H4 (cell line): Measurements from ENCODE around the gene PHF21A. TPM values are rescaled to one million over a fixed set of nuclear protein-coding genes. Genes with fewer than 3 reads are reported as not detected.
"Not testable (repeated sequence)": the region's sequence is repeated elsewhere in the genome, so short reads cannot be mapped to it uniquely, and the experiment has no call there.

Source experiments
- DNase-seq: peaks from one replicate; pipeline ENCODE4 v3.0.0-alpha.2; 2015; ENCODE audit warnings: low spot score
- total RNA-seq: library from RNA; depleted of rRNA; stranded (reverse); fragments of >200 nt; shearing (Covaris generic); gene quantifications from 2 replicates; pipeline ENCODE4 v1.2.3, GENCODE V29; 2014

The PHF21A gene
- total RNA-seq, 1 experiment from 2014 or later: 8.0 TPM

DNA sequence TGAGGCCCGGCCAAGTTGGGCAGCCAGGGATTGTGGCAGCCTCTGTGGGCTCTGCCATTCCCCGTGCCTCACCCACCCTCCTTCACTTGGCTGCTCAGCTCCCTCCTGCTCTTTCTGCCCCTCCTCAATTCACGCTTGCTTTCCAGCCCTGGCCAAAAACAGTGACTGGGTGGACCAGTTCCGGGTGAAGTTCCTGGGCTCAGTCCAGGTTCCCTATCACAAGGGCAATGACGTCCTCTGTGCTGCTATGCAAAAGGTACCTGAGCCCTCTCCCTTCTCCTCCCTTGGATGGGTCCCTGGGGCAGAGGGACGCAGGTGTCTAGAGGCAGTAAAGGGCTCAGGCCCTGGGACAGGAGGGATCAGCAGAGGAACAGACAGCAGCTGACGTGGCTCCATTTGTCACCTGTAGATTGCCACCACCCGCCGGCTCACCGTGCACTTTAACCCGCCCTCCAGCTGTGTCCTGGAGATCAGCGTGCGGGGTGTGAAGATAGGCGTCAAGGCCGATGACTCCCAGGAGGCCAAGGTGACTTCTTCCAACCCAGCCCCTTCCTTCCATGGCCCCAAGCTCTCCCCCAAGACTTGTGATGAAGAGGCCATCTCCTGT lies 216.8 kb downstream of the PHF21A start:
- no peak for DNase-seq

DNA sequence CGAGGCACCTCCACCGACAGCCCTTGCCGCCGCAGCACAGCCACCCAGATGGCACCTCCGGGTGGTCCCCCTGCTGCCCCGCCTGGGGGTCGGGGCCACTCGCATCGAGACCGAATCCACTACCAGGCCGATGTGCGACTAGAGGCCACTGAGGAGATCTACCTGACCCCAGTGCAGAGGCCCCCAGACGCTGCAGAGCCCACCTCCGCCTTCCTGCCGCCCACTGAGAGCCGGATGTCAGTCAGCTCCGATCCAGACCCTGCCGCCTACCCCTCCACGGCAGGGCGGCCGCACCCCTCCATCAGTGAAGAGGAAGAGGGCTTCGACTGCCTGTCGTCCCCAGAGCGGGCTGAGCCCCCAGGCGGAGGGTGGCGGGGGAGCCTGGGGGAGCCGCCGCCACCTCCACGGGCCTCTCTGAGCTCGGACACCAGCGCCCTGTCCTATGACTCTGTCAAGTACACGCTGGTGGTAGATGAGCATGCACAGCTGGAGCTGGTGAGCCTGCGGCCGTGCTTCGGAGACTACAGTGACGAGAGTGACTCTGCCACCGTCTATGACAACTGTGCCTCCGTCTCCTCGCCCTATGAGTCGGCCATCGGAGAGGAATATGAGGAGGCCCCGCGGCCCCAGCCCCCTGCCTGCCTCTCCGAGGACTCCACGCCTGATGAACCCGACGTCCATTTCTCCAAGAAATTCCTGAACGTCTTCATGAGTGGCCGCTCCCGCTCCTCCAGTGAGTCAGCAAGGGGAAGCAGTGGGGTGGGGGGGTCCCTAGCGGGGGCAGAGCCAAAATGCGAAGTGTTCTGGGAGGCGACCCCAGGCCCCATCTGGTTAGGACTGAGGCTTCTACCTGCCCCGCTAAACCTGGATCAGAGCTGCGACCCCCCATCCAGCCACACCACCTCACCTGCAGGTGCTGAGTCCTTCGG lies 218.5 kb downstream of the PHF21A start:
- DNase-seq: no peak

DNA sequence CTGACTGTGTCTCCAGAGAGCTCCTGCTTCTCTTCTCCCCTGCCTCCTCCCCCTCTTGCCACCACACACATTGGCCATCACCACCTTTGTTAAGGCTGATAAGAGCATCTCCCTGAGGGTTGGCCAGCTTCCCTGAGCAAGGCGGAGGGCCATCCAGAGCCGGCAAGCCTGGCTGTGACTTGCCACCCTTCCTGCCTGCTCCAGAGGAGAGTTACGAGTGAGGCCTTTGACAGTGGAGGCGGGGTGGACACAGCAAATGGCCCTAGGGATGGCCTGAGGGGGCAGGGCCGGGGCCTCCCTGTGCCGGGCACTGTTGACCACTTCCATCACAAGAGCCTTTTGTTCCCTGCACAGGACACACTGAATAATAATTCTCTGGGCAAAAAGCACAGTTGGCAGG lies 219.6 kb downstream of the PHF21A start:
- no peak for DNase-seq

DNA sequence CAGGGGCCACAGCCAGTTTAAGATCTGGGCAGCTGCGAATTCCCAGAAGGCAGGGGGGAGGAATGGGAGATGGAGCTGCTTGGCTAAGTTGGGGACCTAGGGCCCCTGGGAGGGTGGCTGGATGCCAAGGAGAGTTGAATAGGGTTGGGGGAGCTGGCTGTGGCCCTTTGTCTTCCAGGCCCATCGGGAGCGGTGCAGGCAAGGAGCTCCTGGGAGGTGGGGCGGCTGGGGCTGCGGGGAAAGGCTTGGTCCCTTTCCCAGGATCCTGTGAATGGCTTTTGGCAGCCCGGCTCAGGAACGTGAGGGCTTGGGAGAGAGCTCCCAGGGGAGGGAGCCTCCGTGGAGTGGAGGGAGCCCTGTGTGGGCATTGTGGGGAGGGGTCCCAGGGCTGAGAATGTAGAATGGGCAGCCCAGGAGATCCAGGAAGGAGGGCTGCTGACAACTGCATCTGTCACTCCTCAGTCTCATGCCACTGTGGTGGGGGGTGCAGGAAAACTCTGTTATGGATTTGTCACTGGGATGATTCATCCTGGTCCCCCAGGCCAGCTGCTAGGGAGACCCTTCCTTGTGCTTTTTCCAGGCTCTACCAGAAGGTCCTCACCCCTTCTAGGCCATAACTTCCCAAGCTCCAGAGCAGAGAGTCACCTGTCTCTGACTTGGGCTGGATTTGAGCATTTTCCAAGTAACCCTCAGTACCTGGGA lies 220.2 kb downstream of the PHF21A start:
- no peak for DNase-seq

DNA sequence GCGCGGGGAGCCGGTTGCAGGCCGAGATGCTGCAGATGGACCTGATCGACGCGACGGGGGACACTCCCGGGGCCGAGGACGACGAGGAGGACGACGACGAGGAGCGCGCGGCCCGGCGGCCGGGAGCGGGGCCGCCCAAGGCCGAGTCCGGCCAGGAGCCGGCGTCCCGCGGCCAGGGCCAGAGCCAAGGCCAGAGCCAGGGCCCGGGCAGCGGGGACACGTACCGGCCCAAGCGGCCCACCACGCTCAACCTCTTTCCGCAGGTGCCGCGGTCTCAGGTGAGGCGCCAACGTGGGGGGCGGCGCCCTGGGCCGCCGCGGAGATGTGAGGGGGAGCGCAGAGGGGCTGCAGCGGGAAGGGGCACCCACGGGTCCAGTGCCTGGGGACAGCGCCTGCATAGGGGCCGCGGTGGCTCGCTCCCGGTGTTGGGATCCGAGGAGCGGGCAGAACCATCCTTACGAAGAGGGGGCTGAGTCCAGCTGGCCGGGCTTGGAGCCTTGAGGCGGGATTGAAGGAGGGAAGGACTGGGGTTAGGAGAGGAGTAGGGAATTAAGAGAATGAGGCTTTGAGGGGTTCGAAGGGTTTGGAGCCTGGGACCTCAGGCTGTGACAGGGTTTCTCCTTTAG lies 221.0 kb downstream of the PHF21A start:
- not testable (repeated sequence) for DNase-seq

DNA sequence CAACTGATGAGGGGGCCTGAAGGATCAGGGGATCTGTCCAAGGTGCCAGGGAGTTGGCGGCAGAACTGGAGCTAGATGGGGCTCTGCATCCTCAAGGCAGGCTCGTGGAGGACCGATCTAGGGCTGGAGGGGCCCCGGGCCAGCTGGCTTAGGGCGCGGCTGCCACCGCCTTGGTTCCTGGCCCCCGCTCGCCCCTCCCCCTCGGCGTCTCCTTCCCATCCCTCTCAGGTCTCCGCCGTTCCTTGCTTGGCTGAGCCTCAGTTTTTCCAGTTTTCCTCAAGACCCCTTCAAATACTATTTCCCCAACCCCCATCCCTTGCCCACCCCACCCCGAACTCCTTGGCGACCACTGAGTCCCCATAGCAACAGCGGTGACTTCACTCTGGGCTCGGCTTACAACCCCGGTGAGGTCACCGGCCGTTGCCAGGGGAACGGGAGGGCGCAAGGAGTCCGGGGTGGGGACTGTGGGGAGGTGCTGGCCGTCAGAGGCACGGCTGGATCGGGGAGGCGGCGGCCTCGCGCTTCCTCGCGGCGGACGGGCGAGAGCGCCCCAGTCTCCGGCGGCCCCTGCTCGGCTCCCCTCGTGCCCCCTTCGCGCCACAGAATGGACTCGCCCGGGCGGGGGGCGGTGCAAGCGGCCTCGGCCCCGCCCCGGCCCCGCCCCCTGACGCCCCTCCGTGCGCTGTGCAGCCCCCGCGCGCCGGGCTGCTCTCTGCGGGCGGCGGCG lies 221.6 kb downstream of the PHF21A start:
- DNase-seq: peak; percentile 92

DNA sequence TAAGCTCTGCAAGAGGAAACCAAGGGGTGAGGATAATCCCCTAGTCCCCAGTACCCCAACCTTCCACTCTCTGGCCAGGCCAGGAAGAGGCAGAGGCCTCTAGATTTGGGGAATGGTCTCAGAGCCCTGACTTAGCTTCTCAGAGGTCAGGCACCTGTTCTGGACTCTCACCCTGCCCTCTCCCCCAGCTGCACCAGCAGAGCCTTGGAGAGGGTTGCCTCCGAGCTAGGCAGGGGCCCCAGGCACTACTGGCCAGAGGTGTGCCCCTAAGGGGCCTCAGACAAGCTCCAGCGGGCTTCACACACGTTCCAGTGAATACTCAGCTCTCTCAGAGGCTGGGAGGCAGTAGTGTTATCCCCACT lies 222.2 kb downstream of the PHF21A start:
- DNase-seq: no peak

DNA sequence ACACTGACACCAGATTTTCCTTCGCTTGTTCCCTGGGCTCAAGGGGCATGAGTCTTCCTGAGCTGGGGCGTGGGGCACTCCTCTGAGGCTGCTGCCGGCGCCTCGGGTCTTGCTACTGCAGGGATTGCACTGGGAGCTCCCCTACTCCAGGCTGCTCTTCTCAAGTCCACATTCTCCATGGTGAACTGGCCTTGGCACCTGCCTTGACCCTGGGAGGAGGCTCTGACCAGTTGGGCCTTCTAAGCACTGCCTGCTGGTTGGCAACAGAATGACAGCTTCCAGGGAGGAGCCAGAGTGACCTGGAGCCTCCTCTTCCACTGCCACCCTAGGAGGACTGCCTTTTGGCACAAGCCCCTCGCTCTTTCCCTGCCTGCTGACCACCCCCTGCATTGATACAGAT lies 223.7 kb downstream of the PHF21A start:
- no peak for DNase-seq

DNA sequence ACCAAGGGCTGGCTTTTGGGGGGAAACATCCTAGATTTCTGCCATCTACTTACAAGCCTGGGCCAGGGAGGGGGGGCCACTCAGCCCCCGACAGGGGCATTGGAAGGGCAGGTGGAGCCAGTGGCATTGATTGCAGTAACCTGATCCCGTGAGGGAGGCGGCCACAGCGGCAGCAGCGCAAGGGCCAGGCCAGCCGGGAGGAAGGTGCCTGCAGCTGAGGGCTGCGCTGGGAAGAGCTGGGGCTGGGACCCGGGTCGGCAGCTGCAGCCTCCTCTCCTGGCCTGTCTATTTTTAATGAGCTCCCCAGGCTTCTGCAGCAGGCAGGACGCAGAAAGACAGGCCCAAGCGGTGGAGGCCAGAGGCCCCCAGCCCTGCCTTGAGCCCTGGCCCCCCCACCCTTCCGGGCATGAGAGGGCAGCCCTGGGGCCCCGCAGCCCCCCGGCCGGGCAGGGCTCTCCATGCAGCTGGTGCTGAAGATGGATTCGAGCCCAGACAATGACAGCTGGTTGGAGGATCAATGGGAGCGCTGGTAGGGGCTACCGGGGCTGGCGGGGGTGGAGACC lies 224.8 kb downstream of the PHF21A start:
- DNase-seq: peak; percentile 35

DNA sequence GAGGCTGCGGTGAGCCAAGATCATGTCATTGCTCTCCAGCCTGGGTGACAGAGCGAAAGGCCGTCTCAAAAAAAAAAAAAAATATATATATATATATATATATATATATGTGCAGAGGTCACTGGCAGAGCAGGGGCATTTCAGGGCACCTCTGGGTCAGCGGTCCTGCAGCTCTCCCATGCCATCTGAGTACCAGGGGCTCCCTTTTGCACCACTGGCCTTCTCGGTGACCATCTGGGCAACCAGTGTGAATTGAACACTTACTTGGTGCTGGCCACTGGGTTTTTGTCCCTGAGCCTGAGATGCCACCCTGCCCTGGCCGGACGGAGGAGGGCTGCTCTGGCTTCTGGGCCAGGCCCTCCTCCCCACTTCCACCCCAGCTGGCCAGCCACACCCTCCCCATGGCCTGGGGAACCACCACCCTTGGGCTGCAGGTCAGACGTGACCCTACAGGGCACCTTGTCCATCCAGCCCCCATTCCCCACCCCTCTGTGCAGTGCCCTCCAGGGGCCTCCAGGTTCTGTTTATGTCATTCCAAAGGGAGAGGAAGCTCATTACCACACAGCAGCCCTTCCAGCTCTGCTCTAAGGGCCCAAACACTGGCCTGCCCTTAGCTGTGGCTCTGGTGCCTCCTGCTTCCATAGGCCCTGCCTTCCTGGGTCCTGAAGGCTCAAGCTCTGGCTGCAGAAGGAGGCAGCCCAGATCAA lies 225.5 kb downstream of the PHF21A start:
- no peak for DNase-seq

DNA sequence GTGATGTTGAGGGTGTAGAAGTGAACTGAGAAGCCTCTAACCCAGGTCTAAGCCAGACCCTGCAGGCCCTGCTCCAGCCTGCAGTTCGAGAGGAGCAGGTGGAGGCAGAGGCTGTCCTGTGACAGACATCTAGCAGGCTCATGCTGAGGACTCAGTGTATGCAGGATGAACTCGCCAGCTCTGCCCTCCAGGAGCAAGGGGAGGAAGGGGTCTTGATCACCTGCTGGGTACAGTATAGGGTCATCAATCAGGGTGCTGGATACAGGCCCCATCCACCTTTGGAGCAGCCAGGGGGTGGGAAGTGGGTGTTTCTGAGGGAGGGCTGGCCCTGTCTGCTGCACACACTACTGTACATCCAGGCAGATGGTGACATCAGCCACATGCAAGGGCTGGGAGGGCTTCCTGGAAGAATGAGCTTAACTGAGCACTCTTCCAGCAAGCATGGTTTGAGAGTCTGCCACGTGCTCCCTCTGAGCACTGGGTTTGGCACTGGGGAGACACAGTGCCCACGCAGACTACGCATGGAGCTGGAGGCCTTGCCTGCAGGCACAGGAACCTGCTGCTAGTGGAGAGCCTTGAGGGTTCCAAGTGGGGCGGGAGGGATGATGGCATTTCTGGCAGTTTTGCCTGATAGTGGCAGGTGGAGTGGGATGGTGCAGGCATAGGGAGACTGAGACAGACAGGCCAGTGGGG lies 226.6 kb downstream of the PHF21A start:
- DNase-seq: no peak

DNA sequence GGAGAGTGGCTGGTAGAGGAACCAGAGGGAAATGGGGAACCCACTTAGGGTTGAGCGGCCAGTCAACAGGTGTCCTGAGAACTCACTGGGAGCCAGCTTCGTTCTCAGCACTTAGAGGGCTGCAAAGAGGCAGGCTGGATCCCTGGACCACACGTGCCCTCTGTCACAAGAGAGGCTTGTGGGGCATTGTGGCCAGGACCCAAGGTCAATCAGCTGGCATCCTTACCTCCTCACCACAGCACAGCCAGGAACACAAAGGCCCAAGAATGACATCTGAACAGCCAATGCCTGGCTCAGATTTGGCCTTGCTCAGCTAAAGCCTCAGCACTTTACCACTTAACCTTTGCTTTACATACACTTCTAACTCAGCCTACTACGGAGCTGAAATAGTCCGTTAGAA lies 228.4 kb downstream of the PHF21A start:
- DNase-seq: no peak

DNA sequence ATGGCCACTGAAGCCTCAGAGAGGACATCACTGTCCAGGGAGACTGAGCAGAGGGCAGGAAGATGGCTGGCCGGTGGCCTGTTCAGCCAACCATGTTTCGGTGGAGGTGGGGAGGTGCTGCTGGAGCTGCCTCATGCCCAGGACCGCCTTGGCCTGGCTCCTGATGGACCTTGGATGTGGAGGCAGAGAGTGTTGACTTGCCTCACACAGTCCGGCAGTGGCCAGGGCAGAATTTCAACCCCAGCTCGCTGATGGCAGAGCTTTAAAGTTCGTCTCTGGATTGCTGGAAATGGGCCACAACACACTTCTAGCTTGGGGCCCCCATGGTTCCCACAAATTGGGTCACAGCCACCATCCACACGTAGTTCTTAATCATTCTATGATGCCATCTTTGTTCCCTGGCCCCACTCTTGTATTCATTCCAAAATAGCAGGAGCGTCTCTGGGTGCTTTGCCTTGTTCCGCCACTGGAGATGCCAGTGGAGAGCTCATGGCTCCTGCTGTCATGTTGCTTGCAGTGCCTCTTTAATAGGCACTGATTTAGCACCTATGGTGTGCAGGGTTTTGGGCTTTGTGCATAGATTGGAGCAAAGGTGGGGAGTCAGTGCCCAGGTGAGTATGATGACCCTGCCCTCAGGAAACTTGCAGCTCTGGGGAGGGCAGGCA lies 230.2 kb downstream of the PHF21A start:
- DNase-seq: no peak

DNA sequence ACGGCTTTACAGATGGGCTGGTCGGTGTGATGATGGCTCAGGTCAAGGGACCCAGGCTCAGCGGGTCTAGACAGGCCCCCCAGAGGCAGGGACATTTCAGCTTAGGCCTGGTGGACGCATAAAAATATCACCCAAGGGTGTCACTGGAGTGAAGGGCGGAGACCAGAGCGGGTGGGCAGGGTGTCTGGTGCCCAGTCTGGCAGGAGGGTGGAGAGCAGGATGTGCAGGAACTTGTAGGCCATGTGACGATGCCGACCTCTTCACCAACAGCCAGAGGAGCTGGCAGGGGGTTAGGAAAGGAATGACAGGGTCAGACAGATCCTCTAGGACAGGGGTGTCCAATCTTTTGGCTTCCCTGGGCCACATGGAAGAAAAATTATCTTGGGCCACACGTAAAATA lies 231.3 kb downstream of the PHF21A start:
- DNase-seq: no peak

DNA sequence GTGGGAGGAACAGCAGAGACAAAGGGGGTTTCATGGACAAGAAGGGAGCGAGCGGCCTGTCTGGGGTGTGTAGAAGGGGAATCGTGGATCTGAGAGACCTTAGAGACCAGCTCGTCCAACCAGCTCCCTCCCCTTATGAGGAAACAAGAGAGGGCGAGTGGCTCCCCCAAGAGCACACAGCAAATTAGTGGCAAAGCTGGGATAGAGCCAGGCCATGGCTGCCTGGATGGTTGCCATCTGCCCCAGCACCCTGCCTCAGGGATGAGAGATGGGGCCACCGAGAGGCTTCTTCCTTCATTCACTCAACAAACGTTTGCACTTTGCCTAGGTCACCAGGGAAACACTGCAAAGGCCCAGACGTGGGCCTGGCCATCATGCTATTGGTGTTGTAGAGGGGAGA lies 231.7 kb downstream of the PHF21A start:
- no peak for DNase-seq

DNA sequence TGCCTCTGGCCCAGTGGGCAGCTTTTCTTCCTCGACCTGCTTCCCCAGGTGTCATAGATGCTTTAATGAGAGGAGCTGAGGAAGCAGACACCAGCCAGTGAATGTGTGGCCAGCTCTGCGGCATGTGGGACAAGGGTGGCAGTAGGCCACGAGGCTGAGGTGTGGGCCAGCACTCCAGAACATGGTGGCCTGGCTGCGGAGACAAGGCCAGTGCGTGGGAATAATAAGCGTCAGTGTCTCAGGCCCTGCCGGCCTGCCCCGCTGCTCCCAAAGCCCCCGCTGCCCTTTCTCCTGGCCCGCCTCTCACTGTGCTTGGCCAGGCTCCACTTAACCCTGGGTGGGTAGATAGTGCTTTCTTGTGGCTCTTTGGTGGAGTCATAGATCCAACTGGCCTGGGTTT lies 233.7 kb downstream of the PHF21A start:
- DNase-seq: no peak

DNA sequence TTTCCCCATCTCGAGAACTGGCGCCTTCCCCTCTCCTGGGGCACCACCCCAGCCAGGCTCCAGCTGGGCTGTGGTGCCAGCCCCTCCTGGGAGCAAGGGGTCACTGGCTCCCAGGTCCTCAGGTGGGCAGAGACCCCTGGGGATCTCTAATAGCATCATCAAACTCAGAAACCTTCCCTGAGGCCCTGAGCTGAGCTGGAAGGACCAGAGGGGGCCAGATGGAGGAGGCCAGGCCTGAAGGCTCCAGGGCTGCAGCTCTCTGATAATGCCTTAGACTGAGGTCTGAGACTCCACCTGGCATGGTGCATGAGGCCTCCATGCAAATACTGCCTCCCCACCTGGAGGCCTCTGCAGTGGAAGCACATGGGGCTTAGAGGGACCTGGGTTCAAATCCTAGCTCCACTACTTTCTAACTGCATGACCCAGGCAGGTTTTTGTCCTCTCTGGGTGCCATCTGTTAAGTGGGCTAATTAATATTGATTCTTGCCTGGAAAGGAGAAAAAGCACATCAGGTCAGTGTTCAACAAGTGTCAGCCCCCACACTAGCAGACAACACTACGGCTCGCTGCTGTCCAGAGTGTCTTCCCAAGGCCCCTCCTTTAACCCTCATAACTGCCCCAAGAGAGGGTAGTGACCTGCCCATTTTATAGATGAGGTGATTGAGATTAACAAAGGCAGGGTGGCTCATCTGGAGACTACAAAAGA lies 234.3 kb downstream of the PHF21A start:
- DNase-seq: no peak

DNA sequence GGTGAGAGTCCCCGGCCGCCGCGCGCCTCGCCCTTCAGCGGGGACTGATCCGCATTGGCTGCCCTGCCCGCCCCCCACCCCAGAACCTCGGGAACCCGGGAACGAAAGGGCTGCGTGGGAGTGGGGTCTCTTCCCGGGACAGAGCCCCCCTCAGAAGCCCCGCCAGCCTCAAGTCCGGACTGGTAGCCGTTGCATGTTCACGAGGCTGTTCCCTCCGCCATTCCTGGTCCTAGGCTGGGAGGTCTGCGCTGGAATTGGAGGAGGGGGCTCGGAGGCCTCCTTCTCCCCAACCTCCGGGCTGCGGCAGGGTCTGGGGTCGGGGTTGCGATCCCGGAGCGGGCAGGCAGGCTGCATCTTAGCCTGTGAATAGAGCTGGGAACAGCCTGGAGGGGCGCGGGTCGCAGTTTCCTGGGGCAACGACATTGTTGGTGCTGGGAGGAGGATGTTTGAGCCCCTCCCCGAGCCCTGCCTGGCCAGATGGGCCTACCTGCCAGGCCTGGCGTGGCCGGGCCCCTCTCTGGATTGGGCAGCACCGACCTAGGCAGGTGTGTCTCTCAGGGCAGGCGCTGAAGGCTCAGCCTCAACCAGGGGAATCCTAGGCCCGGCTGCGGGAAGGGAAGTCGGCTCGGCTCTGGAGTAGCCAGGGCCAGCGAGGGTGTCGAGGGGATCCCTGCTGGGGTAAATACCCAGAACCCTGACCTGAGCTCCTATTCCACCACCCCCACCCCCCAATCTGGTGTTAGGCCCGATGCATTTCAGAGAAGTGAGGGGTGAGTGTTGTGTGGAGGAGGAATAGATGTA lies 235.1 kb downstream of the PHF21A start:
- DNase-seq: no peak
